Renal cortical epithelial cell (primary cell): ENCODE data around the gene LIPT2. TPM values are rescaled to one million over a fixed set of nuclear protein-coding genes. Genes with fewer than 3 reads are reported as not detected.

Experiments used
- DNase-seq: peaks from one replicate; pipeline ENCODE4 v3.0.0-alpha.2; 2011; ENCODE audit warnings: low read depth
- total RNA-seq: library from RNA; depleted of rRNA; stranded (reverse); fragments of >200 nt; gene quantifications from 2 replicates; pipeline ENCODE4 v1.2.3, GENCODE V29; 2014

Gene LIPT2
- total RNA-seq, 1 donor from 2014 or later, result 4.2 TPM

DNA sequence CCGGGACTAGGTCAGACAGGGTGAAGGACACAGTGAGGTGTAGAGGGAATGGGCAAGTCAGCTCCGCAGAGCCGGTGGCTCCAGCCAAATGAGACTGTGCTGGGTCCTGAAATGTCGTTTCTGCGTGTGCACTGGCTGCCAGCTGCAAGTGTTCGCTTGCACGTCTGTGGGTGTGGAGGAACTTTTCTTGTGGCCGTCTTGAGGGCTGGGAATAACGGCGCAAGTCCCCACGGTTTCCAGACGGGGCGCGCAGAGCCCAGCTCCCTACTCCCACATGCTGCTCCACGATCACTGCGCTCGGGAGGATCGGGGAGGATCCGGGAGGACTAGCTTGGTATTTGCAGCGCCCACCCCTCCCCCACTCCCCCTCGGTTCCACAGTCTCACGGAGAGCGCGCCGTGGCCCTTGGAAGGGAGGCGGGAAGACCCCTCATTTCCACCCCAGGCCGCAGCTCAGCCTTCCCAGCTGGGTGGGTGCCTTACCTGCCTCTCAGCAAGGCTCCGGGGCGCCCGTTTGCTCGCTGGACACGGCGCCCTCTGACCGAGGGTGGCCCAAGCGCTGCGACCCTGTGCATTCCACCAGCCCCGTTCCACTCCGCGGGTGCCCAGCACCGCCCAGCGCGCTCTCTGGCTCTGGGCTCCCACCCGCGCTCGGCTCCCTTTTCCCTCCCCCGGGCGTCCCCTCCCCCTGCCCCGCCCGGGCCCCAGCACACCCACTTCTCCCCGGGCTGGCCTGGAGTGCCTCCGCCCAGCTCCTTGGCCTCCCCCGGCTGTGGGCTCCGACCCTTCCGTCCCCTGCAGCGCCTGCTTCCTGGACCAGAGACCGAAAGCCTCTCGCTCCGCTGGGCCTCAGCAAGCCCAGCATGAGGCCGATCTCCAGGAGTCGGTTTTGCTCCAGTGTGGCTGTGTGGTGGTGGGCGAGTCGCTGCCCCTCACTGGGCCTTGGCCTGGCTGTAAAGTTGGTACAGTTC is 26.3 kb downstream of the LIPT2 start, which contains the start of gene KCNE3:
TSS of gene KCNE3 (minus strand) at position 634 of the 970 bp plus-strand sequence. CDS start 9,986 bp downstream, outside the sequence.
- peak; percentile 9 for DNase-seq

DNA sequence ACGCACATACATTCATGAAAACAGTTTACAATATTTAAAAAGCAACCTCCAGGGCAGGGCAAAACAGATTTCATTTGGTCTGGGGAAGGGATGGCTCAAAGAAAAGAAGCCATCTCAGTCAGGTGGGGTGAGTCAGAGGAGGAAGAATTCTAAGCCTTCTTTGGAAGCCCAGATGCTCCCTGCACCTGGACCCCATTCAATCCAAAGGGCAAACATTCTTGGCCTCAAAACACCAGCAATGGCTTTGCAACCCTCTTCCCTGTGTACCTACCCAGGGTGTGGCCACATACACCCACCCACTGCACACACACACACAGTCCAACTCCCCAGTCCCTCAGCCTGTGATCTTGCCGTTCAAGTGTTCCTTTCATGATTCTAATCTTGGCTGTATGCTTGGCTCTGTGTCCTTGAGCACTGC is 28.2 kb downstream of the LIPT2 start:
- DNase-seq, result peak; percentile 9

- no peak for DNase-seq
These were observed 28.8 kb downstream of the LIPT2 start for GRCh38 chr11:74464746-74465145.

GRCh38 chr11:74463216-74463615 is 30.3 kb downstream of the LIPT2 start:
- no peak for DNase-seq

- no peak for DNase-seq
These were observed 30.9 kb downstream of the LIPT2 start for GRCh38 chr11:74462631-74463030.

DNA sequence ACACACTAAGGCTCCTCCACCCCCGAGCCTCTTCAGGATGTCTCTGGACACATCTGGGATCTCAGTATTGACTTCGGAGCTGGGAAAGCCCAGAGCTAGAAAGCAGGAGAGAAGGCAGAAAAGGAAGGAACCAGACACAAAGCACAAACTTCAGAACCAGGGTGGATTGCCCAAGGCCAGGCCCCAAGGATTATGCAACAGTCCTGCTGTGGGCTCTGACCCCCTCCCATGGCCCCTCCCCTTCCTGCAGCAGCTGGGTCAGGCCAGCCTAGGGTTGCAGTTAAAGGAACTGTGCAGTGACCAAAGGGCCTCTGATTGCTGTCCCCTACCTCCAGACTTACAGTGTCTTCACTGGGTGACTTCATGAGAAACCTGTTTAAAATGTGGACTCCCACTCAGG is 31.5 kb downstream of the LIPT2 start:
- peak; percentile 55 for DNase-seq

GRCh38 chr11:74460481-74461154 is 32.9 kb downstream of the LIPT2 start:
- peak; percentile 79 for DNase-seq

DNA sequence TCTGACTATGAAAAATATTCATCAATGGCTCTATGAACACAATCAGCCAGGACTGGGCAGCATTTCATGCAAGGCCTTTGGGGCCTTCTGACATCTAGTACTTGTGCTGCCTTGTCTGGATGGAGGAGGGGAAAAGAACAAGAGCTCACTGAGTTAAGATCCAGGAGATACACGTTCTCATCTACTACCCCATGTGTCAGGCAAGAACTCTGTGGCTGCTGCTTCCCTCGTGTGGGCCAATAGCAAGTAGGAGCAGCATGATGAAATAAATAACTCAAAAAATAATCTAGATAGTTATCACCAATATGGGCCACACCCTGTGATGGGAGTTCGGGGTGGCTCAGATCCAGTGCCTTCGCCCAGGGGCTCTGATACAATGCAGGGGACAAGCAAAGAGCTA is 33.5 kb downstream of the LIPT2 start:
- no peak for DNase-seq

- DNase-seq, result no peak
These were observed 33.9 kb downstream of the LIPT2 start for GRCh38 chr11:74459584-74459983.

- DNase-seq, result no peak
These were observed 36.2 kb downstream of the LIPT2 start for GRCh38 chr11:74457356-74457755.

GRCh38 chr11:74453373-74453975 is 40.0 kb downstream of the LIPT2 start:
- DNase-seq, result peak; percentile 65

DNA sequence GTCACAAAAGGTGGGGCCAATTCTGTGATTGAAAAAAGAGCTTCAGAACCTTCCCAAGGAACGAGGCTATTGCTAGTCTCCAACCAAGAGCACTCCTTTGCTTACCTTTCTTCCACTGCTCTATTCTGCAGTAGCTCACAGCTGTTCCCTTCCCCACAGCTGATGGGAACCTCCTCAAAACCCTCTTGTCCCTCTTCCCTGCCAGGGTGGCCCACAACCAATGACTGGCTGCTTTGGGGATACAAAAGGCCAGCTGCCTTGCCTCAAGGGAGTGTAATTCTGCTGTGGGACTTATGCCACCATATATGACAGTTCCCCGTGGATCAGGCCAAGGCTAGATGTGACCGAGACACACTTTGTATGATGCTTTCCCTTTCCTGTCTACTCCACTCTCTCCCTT is 41.2 kb downstream of the LIPT2 start:
- no peak for DNase-seq

DNA sequence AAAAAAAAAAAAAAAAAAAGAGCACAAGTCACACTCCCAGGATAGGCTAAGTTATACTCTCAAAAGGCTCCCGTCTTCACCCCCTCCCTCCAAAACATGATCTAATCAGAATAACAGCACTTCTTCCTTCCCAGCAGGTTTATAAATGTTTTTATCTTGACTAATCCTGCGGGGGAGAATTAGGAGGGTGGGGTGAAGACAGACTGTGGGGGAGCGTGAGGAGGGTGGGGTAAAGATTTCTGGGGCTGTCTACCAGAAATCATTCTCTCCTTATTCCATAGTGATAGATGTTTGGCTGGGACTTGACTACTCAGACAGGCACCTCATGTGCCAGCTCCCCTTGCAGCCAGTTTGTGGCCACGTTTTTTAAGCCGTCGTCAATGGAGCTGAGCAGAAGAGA is 43.2 kb downstream of the LIPT2 start:
- DNase-seq, result no peak

GRCh38 chr11:74449369-74449931 is 44.1 kb downstream of the LIPT2 start:
- peak; percentile 71 for DNase-seq

GRCh38 chr11:74447720-74448119 is 45.8 kb downstream of the LIPT2 start:
- no peak for DNase-seq

GRCh38 chr11:74446532-74446938 is 47.0 kb downstream of the LIPT2 start:
- DNase-seq, result no peak

DNA sequence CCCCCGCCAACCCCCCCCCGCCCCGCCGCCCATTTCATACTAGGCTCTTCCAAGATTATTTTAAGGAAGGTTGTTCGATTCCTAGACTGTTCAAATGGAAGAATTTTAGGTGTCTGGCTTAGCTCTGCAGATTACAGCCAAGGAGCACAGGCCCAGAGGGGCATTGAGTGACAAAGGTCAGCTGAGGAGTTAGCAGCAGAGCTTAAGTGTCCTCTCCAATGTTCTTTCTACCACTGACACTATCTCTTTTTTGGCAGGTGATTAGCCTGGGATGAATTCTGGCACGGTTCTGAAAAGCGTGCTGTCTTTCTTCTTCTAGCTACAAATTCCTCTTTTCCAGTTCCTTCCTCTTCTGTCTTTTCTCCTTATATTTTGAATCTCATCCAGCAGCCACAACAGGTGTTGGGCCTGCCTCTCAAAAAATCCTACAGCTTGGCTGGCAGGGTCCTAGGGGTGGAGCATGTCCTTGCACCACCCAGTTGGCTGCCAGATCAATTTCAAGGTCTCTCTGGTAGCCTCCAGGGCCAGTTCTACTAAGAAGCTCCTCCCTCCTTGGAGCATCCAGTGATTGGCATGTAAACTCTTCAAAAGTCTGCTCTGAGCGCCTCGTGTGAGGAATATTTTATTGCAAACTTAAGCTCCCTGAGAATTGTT is 49.2 kb downstream of the LIPT2 start:
- DNase-seq, result no peak

- DNase-seq, result peak; percentile 54
These were observed 50.3 kb downstream of the LIPT2 start for GRCh38 chr11:74443071-74443864.

DNA sequence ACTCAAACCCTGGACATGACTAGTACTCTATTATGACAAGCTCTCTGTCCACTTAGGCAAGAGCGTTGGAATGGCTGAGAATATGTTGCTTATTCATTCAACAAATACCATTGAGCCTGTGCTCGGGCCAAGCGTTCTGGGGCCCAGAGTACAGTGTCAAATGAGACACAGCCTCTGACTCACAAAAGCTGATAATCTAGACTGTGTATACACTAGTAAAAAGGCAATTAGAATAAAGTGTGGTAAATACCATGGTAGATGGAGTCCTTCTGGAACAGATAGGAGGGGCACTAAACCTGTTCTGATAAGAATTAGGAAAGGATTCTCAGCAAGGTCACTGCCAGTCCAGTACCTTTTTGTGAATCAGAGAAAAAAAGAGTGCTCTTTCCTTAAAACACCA is 50.9 kb downstream of the LIPT2 start:
- DNase-seq, result peak; percentile 27
